Ureter (tissue), 1 donor: ENCODE measurements around the gene STARD3. TPM values are rescaled to one million over a fixed set of nuclear protein-coding genes. Genes with fewer than 3 reads are reported as not detected.
A peak's percentile ranks its signal among the peaks of the same experiment; 100 is the strongest.
"Not testable (repeated sequence)": the region's sequence is repeated elsewhere in the genome, so short reads cannot be mapped to it uniquely, and the experiment has no call there.

Experiments
- DNase-seq: peaks from one replicate; pipeline ENCODE4 v3.0.0-alpha.2; 2020; ENCODE audit warnings: low spot score
- total RNA-seq: library from RNA; stranded (reverse); gene quantifications from one replicate; pipeline ENCODE4 v1.2.4, GENCODE V29; 2023
- donor health status: DM: yes; HTN: yes; CAD: no.

Gene STARD3
- total RNA-seq, 1 donor from 2014 or later = 64.4 TPM

GRCh38 chr17:39694593-39694992 lies 57.6 kb downstream of the STARD3 start:
- DNase-seq = no peak

- DNase-seq = no peak
These were observed 58.1 kb downstream of the STARD3 start for GRCh38 chr17:39695089-39695474.

GRCh38 chr17:39696731-39697130 lies 59.8 kb downstream of the STARD3 start:
- DNase-seq = no peak

GRCh38 chr17:39697961-39698360 lies 61.0 kb downstream of the STARD3 start:
- no peak for DNase-seq

- not testable (repeated sequence) for DNase-seq
These were observed 62.3 kb downstream of the STARD3 start for GRCh38 chr17:39699157-39699817.

- peak; percentile 89 for DNase-seq
These were observed 62.8 kb downstream of the STARD3 start, which contains the start of gene ERBB2 for GRCh38 chr17:39699818-39700147. Gene ERBB2 (plus strand): TSS chr17:39700064. CDS start chr17:39700239, 175 bp downstream.

GRCh38 chr17:39700148-39700987 lies 63.4 kb downstream of the STARD3 start:
- DNase-seq = no peak

GRCh38 chr17:39701012-39701783 lies 64.3 kb downstream of the STARD3 start:
- DNase-seq = no peak

- DNase-seq = no peak
These were observed 65.0 kb downstream of the STARD3 start for GRCh38 chr17:39701784-39702422.

- no peak for DNase-seq
These were observed 66.3 kb downstream of the STARD3 start for GRCh38 chr17:39702901-39703893.

- no peak for DNase-seq
These were observed 67.0 kb downstream of the STARD3 start for GRCh38 chr17:39703913-39704312.

GRCh38 chr17:39704821-39705551 lies 68.0 kb downstream of the STARD3 start:
- DNase-seq = no peak

- DNase-seq = peak; percentile 79
These were observed 68.9 kb downstream of the STARD3 start for GRCh38 chr17:39705786-39706348.

- DNase-seq = no peak
These were observed 69.4 kb downstream of the STARD3 start for GRCh38 chr17:39706383-39706782.

GRCh38 chr17:39706921-39707337 lies 70.0 kb downstream of the STARD3 start:
- no peak for DNase-seq

GRCh38 chr17:39709319-39709997 lies 72.5 kb downstream of the STARD3 start:
- no peak for DNase-seq

GRCh38 chr17:39709998-39710964 lies 73.3 kb downstream of the STARD3 start:
- no peak for DNase-seq

- DNase-seq = not testable (repeated sequence)
These were observed 74.1 kb downstream of the STARD3 start for GRCh38 chr17:39711071-39711470.
